Melanocyte of skin (primary cell): Measurements from ENCODE around the gene SLC22A13. TPM values are rescaled to one million over a fixed set of nuclear protein-coding genes. Genes with fewer than 3 reads are reported as not detected.

Experiments
- small RNA-seq, 2 donors: library from RNA; depleted of rRNA; stranded (forward); fragments of <200 nt; gene quantifications; one replicate each; pipeline ENCODE3, GENCODE V24; 2012
- total RNA-seq, 2 donors: library from RNA; depleted of rRNA; stranded (reverse); fragments of >200 nt; gene quantifications; 2 replicates each; pipeline ENCODE4 v1.2.3, GENCODE V29; 2012

Gene SLC22A13, protein sequence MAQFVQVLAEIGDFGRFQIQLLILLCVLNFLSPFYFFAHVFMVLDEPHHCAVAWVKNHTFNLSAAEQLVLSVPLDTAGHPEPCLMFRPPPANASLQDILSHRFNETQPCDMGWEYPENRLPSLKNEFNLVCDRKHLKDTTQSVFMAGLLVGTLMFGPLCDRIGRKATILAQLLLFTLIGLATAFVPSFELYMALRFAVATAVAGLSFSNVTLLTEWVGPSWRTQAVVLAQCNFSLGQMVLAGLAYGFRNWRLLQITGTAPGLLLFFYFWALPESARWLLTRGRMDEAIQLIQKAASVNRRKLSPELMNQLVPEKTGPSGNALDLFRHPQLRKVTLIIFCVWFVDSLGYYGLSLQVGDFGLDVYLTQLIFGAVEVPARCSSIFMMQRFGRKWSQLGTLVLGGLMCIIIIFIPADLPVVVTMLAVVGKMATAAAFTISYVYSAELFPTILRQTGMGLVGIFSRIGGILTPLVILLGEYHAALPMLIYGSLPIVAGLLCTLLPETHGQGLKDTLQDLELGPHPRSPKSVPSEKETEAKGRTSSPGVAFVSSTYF
- under 1 TPM; under 0.01 to 0.33 TPM for total RNA-seq

DNA sequence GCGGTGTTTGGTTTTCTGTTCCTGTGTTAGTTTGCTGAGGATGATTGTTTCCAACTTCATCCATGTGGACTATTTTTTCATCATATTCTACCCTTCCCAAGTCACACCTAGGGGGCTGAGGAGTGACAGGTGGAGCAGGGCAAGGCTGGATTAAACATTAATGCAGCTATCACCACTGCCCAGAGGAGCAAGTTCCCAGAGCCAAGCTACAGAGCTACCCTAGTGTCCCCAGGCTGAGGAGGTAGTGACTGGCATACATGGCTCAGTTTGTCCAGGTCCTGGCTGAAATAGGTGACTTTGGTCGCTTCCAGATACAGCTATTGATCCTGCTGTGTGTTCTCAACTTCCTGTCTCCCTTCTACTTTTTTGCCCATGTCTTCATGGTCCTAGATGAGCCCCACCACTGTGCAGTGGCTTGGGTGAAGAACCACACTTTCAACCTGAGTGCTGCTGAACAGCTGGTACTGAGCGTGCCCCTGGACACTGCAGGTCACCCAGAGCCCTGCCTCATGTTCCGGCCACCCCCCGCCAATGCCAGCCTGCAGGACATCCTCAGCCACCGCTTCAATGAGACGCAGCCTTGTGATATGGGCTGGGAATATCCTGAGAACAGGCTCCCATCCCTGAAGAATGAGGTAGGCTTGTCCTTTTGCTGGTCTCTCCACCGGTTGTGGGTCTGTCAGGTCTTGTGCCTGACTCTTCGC, at the start of gene SLC22A13:
TSS of gene SLC22A13 (plus strand) at position 209 of the 704 bp plus-strand sequence. CDS start at position 258, 49 bp downstream.

DNA sequence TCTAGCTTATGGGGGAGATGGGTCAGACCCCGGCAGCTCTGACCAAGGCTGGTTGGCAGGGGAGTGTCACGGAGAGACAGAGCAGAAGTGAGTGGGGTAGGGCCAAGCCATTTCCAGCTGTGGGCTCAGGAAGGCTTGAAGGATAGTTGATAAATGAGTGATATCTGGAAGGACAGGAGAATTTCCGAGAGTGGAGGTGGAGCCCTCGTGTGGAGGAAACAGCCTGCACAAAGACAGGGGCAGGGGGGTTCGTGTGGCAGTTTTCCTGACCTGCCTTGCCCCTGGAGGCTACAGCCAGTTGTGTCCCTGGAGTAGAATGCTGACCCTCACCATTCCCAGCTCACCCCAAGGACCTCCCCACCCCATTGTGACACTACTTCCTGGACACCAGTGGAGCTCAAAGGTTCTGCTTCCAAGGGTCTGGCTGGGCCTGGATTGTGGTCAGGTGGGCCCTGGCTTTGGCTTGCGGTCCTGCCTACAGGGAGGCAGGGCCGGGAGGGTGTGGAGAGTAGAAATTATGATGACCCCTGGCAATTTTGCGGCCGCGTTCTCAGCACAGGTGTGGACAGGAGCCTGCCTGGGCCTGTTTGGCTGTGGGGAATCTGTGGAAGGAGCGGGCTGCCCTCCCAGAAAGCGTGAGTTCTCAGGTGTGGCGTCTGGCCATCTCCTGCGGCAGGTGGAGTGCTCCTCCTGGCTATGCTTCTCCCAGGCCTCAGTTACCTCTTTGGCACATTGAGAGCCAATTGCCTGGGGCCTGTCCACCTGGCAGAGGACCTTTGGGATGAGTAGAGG, 16.5 kb downstream of the SLC22A13 start, which contains the start of gene SLC22A14:
TSS of gene SLC22A14 (plus strand) at position 400 of the 792 bp plus-strand sequence. CDS start 23,733 bp downstream, outside the sequence.

Small RNAs within 50 kb of the gene (small RNA-seq; reads per million reads assigned to genes)
- gene RNU6-235P: 0 reads per million in 2 donors

Other genes starting within 250 kb of the SLC22A13 start
- 10 to 100 TPM in 1 of 2 donors, 1 to 10 TPM in 1; 10.0 to 14.7 TPM for gene PLCD1, start 236.2 kb upstream of the SLC22A13 start, total RNA-seq
- under 1 TPM in 1 of 2 donors, not detected in 1; under 0.01 TPM for gene DLEC1, start 226.6 kb upstream of the SLC22A13 start, total RNA-seq
- gene ACAA1, start 128.7 kb upstream of the SLC22A13 start, total RNA-seq: 10 to 100 TPM; 25.8 to 33.6 TPM
- 10 to 100 TPM; 27.9 to 44.6 TPM for gene MYD88, start 127.2 kb upstream of the SLC22A13 start, total RNA-seq
- 10 to 100 TPM; 31.7 to 41.3 TPM for gene OXSR1, start 100.3 kb upstream of the SLC22A13 start, total RNA-seq
- gene SLC22A14, start 16.5 kb downstream of the SLC22A13 start, total RNA-seq: under 1 TPM in 1 of 2 donors, not detected in 1; under 0.01 TPM
- gene XYLB, start 81.0 kb downstream of the SLC22A13 start, total RNA-seq: 10 to 100 TPM; 14.8 to 25.3 TPM
- 1 to 10 TPM; 4.5 to 5.0 TPM for gene ACVR2B, start 188.1 kb downstream of the SLC22A13 start, total RNA-seq
- 10 to 100 TPM in 1 of 2 donors, 1 to 10 TPM in 1; 9.6 to 14.7 TPM for gene EXOG, start 230.5 kb downstream of the SLC22A13 start, total RNA-seq